ENCODE measurements around the gene HAO1.

DNA sequence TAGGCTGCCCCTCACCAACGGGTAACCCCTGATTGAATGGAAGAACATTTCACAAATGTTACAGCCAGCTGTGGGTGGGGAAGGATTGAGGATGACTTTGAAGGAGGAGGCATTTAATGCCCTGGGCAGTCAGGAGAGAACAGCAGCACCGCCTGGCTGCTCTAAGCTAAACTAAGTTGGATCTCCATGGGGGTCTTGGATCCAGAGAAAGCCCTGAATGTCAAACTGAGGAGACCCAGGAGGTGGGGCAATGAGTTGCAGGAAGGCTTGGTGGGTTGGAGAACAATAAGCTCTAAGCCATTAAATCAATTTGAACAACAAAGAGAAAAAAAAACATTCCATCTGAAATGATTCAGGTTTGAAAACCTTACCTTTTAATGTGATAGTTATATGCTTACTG, 43.9 kb upstream of the HAO1 start:
- TF ChIP-seq POLR2AphosphoS5 (IDR thresholded peaks at IDR 0.05; ENCODE audit: borderline replicate concordance, low read depth, low read length) = no peak
- TF ChIP-seq EZH2 (IDR thresholded peaks at IDR 0.05) = no peak
